Glomerular endothelial cell (primary cell): ENCODE results near the gene ASXL1. TPM values are rescaled to one million over a fixed set of nuclear protein-coding genes. Genes with fewer than 3 reads are reported as not detected.
"Not testable (repeated sequence)": the region's sequence is repeated elsewhere in the genome, so short reads cannot be mapped to it uniquely, and the experiment has no call there.

Source experiments
- DNase-seq: peaks from one replicate; pipeline ENCODE4 v3.0.0-alpha.2; 2011; ENCODE audit warnings: low read depth, low spot score; ENCODE audit errors: extremely low read depth
- total RNA-seq: library from RNA; depleted of rRNA; stranded (reverse); fragments of >200 nt; gene quantifications from 2 replicates; pipeline ENCODE4 v1.2.3, GENCODE V29; 2015

Gene ASXL1
- total RNA-seq, 1 donor from 2014 or later, result 71.8 TPM

GRCh38 chr20:32400476-32400875 lies 42.3 kb downstream of the ASXL1 start:
- DNase-seq, result no peak

GRCh38 chr20:32404017-32404416 lies 45.9 kb downstream of the ASXL1 start:
- DNase-seq, result no peak

GRCh38 chr20:32406701-32407100 lies 48.6 kb downstream of the ASXL1 start:
- DNase-seq, result no peak

- not testable (repeated sequence) for DNase-seq
Measured at GRCh38 chr20:32407131-32407750, 49.1 kb downstream of the ASXL1 start.

GRCh38 chr20:32411955-32412706 lies 54.0 kb downstream of the ASXL1 start:
- DNase-seq, result no peak

GRCh38 chr20:32415494-32415893 lies 57.4 kb downstream of the ASXL1 start:
- no peak for DNase-seq

GRCh38 chr20:32416206-32416605 lies 58.1 kb downstream of the ASXL1 start:
- no peak for DNase-seq

DNA sequence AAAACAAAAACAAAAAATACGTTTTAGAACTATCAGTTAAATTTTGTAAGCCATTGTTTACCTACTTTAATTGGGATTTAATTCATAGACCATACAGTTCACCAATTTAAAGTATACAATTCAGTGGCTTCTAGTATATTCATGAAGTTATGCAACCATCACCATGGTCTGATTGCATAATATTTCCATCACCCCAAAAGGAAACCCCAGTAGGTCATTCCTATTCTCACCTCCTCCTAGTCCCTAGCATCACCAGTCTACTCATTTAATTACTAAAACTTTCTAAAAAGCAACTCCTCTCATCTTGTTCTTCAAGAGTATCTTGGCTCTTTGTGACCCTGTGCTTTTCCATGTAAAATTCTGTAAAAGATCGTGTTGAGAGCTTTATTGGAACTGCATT lies 60.2 kb downstream of the ASXL1 start:
- DNase-seq, result no peak

- no peak for DNase-seq
Measured at GRCh38 chr20:32421290-32421689, 63.2 kb downstream of the ASXL1 start.

DNA sequence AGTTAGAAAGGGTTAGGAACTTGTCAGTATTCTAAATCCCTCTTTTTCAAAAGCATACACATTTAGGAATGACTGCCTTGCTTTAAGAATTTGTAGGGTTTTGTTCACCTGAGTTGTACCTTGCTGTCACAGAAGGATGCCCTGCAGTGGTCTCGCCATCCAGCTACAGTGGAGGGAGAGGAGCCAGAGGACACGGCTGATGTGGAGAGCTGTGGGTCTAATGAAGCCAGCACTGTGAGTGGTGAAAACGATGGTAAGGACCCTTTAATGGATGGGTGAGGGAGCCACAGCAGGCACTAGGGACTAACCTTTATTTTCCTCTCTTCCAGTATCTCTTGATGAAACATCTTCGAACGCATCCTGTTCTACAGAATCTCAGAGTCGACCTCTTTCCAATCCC lies 69.9 kb downstream of the ASXL1 start:
- no peak for DNase-seq

DNA sequence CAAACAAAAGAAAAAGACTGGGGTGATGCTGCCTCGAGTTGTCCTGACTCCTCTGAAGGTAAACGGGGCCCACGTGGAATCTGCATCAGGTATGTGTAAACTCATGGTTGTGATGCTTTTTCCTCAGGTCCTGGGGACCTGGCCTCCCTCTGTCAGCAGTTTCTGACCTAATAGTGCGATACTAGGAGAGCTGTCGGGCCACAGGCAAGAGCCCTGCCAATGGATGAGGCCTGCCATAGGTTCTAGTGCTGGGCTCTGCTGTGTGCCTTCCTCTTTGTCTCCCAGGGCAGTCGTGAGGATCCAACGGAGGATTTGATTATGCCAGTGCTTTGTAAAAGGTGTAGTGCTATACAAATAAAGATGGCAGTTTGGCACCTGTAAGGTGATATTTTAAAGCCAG lies 71.2 kb downstream of the ASXL1 start:
- DNase-seq, result no peak

GRCh38 chr20:32429745-32430360 lies 71.7 kb downstream of the ASXL1 start:
- no peak for DNase-seq

DNA sequence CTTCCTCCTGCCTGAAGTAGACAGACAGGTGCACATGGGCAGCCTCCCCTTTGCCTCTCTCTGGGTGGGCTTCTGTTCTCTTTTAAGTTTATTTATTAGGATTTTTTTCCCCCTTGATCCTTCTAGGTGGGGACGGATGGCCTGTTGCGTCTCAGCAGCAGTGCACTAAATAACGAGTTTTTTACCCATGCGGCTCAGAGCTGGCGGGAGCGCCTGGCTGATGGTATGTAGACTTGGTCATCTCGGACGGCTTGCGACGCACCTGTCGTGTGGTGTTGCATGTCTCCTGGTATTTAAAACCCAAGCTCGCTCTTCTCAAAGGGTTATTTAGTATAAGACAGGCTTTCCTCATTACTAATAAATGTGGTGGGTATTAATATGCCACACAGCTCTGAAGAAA lies 73.3 kb downstream of the ASXL1 start:
- DNase-seq, result no peak

DNA sequence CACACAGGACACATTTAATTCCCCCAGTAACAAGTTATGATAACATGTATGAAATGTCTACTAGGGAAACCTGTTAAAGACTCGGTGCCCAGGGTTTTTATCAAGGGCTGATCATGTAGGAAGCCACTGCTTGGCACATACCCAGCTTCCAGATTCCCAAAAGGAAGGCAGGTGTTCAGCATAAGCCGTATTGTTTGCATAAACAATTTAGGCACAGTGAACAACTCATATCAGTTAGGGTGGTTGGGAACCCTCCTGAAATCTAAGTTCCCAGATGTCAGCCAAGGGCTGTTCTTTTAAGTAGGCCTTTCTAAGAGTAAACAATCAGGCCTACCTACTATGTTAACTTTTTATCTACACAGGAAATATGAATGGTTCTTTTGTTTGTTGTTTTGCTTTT lies 74.1 kb downstream of the ASXL1 start:
- peak; percentile 18 for DNase-seq

DNA sequence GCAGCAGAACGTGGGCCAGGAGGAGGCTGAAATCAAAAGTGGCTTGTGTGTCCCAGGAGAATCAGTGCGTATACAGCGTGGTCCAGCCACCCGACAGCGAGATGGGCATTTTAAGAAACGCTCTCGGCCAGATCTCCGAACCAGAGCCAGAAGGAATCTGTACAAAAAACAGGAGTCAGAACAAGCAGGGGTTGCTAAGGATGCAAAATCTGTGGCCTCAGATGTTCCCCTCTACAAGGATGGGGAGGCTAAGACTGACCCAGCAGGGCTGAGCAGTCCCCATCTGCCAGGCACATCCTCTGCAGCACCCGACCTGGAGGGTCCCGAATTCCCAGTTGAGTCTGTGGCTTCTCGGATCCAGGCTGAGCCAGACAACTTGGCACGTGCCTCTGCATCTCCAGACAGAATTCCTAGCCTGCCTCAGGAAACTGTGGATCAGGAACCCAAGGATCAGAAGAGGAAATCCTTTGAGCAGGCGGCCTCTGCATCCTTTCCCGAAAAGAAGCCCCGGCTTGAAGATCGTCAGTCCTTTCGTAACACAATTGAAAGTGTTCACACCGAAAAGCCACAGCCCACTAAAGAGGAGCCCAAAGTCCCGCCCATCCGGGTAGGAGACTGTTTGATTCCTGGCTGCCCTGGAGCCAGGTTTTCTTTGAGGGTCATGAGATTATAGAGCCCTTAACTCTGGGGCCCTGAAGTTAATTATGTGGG lies 75.3 kb downstream of the ASXL1 start:
- DNase-seq, result peak; percentile 68

- no peak for DNase-seq
Measured at GRCh38 chr20:32434434-32434833, 76.3 kb downstream of the ASXL1 start.

DNA sequence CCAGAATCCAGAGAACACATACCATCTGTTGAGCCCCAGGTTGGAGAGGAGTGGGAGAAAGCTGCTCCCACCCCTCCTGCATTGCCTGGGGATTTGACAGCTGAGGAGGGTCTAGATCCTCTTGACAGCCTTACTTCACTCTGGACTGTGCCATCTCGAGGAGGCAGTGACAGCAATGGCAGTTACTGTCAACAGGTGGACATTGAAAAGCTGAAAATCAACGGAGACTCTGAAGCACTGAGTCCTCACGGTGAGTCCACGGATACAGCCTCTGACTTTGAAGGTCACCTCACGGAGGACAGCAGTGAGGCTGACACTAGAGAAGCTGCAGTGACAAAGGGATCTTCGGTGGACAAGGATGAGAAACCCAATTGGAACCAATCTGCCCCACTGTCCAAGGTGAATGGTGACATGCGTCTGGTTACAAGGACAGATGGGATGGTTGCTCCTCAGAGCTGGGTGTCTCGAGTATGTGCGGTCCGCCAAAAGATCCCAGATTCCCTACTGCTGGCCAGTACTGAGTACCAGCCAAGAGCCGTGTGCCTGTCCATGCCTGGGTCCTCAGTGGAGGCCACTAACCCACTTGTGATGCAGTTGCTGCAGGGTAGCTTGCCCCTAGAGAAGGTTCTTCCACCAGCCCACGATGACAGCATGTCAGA lies 77.4 kb downstream of the ASXL1 start:
- DNase-seq, result no peak

DNA sequence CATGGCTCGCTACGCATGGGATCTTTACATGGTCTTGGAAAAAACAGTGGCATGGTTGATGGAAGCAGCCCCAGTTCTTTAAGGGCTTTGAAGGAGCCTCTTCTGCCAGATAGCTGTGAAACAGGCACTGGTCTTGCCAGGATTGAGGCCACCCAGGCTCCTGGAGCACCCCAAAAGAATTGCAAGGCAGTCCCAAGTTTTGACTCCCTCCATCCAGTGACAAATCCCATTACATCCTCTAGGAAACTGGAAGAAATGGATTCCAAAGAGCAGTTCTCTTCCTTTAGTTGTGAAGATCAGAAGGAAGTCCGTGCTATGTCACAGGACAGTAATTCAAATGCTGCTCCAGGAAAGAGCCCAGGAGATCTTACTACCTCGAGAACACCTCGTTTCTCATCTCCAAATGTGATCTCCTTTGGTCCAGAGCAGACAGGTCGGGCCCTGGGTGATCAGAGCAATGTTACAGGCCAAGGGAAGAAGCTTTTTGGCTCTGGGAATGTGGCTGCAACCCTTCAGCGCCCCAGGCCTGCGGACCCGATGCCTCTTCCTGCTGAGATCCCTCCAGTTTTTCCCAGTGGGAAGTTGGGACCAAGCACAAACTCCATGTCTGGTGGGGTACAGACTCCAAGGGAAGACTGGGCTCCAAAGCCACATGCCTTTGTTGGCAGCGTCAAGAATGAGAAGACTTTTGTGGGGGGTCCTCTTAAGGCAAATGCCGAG lies 78.2 kb downstream of the ASXL1 start:
- DNase-seq, result no peak

DNA sequence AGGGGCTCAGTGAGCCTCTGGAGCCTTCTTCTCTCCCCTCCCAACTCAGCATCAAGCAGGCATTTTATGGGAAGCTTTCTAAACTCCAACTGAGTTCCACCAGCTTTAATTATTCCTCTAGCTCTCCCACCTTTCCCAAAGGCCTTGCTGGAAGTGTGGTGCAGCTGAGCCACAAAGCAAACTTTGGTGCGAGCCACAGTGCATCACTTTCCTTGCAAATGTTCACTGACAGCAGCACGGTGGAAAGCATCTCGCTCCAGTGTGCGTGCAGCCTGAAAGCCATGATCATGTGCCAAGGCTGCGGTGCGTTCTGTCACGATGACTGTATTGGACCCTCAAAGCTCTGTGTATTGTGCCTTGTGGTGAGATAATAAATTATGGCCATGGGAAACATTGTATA lies 78.8 kb downstream of the ASXL1 start:
- no peak for DNase-seq

GRCh38 chr20:32437391-32438074 lies 79.4 kb downstream of the ASXL1 start:
- DNase-seq, result no peak
